Measurements from ENCODE around the gene KRT4.

The KRT4 gene

GRCh38 chr12:52757449-52758176 lies 56.3 kb downstream of the KRT4 start:
- H3K27ac ChIP-seq (ENCODE audit: low read depth, low read length), result no peak overlapping the region
- peaks cover 11% of the 10 kb centered on the region; the same call in 1 of the 2 replicates for H3K9me3 ChIP-seq (ENCODE audit: control insufficient read depth, insufficient read depth, low read length)
- no peak overlapping the region for H3K4me2 ChIP-seq (ENCODE audit: low read length)
- peaks cover 7% of the 10 kb centered on the region; the same call in 1 of the 2 replicates for H3K27me3 ChIP-seq (ENCODE audit: control insufficient read depth, low read length)
- H3K9me2 ChIP-seq (replicated peaks; ENCODE audit: control insufficient read depth, low read length), result no peaks in the 10 kb centered on the region
- no peaks in the 10 kb centered on the region for H3K4me1 ChIP-seq (ENCODE audit: control insufficient read depth, low read length)
- H4K20me1 ChIP-seq (ENCODE audit: control insufficient read depth, insufficient read depth, low read depth, low read length), result no peaks in the 10 kb centered on the region
- H3K36me3 ChIP-seq (ENCODE audit: control insufficient read depth, low read length), result no peaks in the 10 kb centered on the region
- H3K79me2 ChIP-seq (ENCODE audit: control insufficient read depth, low read length), result no peaks in the 10 kb centered on the region
- H3K4me3 ChIP-seq (ENCODE audit: low read length), result no peak overlapping the region
- no peak for TF ChIP-seq EZH2phosphoT487 (IDR thresholded peaks at IDR 0.05; ENCODE audit: borderline replicate concordance, low read length)
- no peak for TF ChIP-seq CTCF (IDR thresholded peaks at IDR 0.05; ENCODE audit: low read depth, low read length, poor library complexity, severe bottlenecking)
- no peaks in the 10 kb centered on the region for H3F3A ChIP-seq (ENCODE audit: control insufficient read depth, insufficient read depth)
